ENCODE measurements around the gene ATP2A2. TPM values are rescaled to one million over a fixed set of nuclear protein-coding genes. Genes with fewer than 3 reads are reported as not detected.

Gene ATP2A2
- total RNA-seq (1,000 to 10,000 TPM; 1,003 to 4,750 (median 1,632) TPM), polyA plus RNA-seq (100 to 1,000 TPM; 316 to 678 TPM)
- long read RNA-seq, donor 1, partial matches to known transcripts, result 1,084 of 1,257 reads
- long read RNA-seq, donor 1, other reads (novel, unspliced or antisense), result 172 of 1,257 reads
- long read RNA-seq, donor 2, full-length matches to known transcripts, result 2 of 1,148 reads
- long read RNA-seq, donor 2, partial matches to known transcripts, result 718 of 1,148 reads
- long read RNA-seq, donor 2, other reads (novel, unspliced or antisense), result 428 of 1,148 reads
- long read RNA-seq, donor 3, full-length matches to known transcripts, result 7 of 2,955 reads
- long read RNA-seq, donor 3, partial matches to known transcripts, result 2,794 of 2,955 reads
- long read RNA-seq, donor 3, other reads (novel, unspliced or antisense), result 154 of 2,955 reads

DNA sequence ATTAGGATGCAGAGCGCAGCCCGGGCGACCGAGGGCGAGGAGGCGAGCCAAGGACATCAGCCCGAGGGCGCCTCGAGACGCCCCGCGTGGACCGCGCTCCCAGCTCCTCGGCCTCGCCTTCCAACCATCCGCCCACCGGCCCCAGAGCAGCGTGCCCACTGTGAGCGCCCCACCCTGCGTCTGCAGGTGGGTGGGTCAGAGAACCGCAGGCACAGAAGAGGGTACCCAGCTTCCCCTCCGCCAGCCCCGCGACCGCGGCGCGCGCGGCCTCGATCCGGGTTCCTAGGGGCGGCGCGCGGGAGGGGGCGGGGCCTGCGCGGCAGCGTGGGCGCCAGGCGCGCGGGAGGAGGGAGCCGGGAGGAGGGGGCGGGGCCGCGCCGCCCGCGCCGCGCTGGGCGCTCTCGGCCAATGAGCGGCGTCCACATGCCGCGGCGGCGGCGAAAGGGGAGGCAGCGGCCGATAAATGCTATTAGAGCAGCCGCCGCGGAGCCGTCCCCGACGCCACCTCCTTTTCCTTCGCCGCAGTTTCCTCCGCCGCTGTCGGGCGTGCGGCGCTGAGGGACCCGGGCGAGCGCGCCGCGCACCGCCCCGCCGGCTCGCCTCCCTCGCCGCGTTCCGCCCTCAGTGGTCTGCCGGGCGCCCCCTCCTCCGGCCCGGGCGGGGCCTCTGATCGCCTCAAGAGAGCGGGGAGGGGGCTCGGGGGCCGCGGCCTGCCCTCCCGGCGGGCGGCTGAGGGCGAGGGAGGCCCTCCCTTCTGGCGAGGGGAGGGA, at the start of gene ATP2A2:
Gene ATP2A2, plus strand, starts transcription at position 469 of the 770 bp plus-strand sequence. CDS start 543 bp downstream, outside the sequence.
- H3K4me1 ChIP-seq, result peaks cover 0 to 58% (median 47%) of the 10 kb centered on the region in 9 donors
- H3K27ac ChIP-seq, result peak within 1 kb of the TSS; percentile 94 to 100 (median 99)
- H3K27me3 ChIP-seq, result no peaks in the 10 kb centered on the region
- peak within 1 kb of the TSS; percentile 76 to 96 (median 91) for H3K4me3 ChIP-seq
- intact Hi-C loops (cut with DNase I), result loop anchor here in 7 of 10 donors (2.0 to 10.0 kb wide), 7 partner anchors 28 to 179 kb away; no protein-coding TSS in a partner anchor
- H3K9me3 ChIP-seq, result no peaks in the 10 kb centered on the region
- DNase-seq (peak; percentile 88 to 92), ATAC-seq (peak; percentile 88 to 96 (median 90))
- peaks cover 0 to 38% (median 9%) of the 10 kb centered on the region in 9 donors for H3K36me3 ChIP-seq
- 0% methylated on average over 36 to 99 of the region's 108 CpGs for WGBS, 2 donors
- TF ChIP-seq, protein P1, sequence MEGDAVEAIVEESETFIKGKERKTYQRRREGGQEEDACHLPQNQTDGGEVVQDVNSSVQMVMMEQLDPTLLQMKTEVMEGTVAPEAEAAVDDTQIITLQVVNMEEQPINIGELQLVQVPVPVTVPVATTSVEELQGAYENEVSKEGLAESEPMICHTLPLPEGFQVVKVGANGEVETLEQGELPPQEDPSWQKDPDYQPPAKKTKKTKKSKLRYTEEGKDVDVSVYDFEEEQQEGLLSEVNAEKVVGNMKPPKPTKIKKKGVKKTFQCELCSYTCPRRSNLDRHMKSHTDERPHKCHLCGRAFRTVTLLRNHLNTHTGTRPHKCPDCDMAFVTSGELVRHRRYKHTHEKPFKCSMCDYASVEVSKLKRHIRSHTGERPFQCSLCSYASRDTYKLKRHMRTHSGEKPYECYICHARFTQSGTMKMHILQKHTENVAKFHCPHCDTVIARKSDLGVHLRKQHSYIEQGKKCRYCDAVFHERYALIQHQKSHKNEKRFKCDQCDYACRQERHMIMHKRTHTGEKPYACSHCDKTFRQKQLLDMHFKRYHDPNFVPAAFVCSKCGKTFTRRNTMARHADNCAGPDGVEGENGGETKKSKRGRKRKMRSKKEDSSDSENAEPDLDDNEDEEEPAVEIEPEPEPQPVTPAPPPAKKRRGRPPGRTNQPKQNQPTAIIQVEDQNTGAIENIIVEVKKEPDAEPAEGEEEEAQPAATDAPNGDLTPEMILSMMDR (IDR thresholded peaks at IDR 0.05), result no peak

DNA sequence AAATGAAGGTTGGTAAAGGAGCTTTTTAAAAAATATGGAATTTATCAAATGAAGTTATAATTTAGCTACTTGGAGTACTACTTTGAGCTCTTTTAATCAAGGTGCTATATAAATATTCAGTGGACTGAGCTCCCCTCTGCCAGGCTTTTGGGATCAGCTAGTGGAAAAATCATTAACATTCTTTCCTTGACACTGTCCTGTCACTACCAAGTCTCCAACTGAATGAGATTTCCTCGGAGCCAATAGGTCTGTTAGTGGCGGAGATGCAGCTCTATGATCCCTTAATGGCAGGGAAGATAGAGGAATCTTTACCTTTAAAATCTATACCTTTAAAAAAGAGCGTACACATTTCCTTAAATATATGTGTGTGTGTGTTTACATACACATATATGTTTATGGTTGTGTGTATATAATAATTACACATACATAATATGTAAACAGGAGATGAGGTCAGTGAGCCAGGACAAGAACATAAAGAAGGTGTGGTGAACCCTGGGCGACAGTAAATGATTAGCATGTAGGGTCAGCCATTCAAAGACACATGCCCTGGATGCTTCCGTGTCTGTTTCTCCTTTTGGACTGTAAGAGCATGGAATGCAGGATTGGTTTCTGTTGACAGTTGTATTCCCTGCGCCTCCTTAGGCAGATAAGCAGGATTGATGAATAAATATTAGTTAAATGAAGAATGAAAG, 47.7 kb upstream of the ATP2A2 start:
- Histone ChIP-seq H3K9me3 (no peaks in the 10 kb centered on the region), H3K4me3 (no peak overlapping the region), H3K27ac (peak overlapping the region; percentile 6 to 76 (median 56)), H3K27me3 (no peaks in the 10 kb centered on the region), H3K36me3 (no peaks in the 10 kb centered on the region), H3K4me1 (peaks cover under 1 to 38% (median 26%) of the 10 kb centered on the region in 9 donors)
- DNase-seq, result no peak
- intact Hi-C loops (cut with DNase I), result no loop called here
- ATAC-seq, result peak in 5 of 8 donors; percentile 58 to 83 (median 73)
- WGBS, 2 donors, result 39 to 55% methylated on average over 6 of the region's 6 CpGs
- TF ChIP-seq, protein P1 (IDR thresholded peaks at IDR 0.05), result no peak

DNA sequence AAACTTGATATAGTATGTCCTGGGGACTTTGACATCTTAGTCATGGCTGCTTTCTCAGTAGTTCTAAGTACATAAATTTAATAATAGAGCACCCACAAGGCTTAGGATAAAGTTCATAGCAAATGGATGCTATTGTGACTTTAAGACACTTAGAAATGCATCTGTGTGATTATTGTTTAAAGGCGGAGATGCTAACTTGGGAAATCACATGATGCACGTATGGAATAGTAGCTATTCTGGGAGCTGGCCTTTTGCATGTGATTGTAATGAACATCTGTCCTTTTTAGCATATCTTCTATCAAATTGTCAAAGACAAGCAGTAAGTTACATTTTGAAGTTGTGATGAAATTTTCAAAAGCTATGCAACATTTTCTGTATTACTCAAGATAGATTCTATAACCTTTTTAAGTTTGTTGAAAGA, 46.7 kb upstream of the ATP2A2 start:
- Histone ChIP-seq H3K4me1 (peaks cover 0 to 30% (median 23%) of the 10 kb centered on the region in 9 donors), H3K27ac (peak overlapping the region in 9 of 10 donors; percentile 10 to 76 (median 65)), H3K9me3 (no peaks in the 10 kb centered on the region), H3K36me3 (no peaks in the 10 kb centered on the region), H3K27me3 (no peaks in the 10 kb centered on the region), H3K4me3 (peak overlapping the region in 1 of 10 donors; percentile 4)
- WGBS, 2 donors, result 19 to 23% methylated on average over 2 of the region's 2 CpGs
- TF ChIP-seq, protein P1 (IDR thresholded peaks at IDR 0.05), result no peak
- intact Hi-C loops (cut with DNase I), result no loop called here
- ATAC-seq (peak in 3 of 8 donors; percentile 10 to 30 (median 29)), DNase-seq (no peak)

Measured in heart right ventricle (tissue), 16 donors.